Measurements from ENCODE around the gene MORN1.
A peak's percentile ranks its signal among the peaks of the same experiment; 100 is the strongest.

MORN1 gene

GRCh38 chr1:2384941-2385481 is 6.3 kb downstream of the MORN1 start:
- DNase-seq, result no peak

GRCh38 chr1:2384130-2384860 is 7.1 kb downstream of the MORN1 start:
- DNase-seq, result no peak

GRCh38 chr1:2383576-2383975 is 7.8 kb downstream of the MORN1 start:
- DNase-seq, result no peak

GRCh38 chr1:2382621-2383361 is 8.6 kb downstream of the MORN1 start:
- DNase-seq, result no peak

- peak; percentile 66 for DNase-seq
These were observed 9.4 kb downstream of the MORN1 start for GRCh38 chr1:2381741-2382620.

GRCh38 chr1:2380816-2381591 is 10.3 kb downstream of the MORN1 start:
- no peak for DNase-seq

GRCh38 chr1:2379733-2380404 is 11.5 kb downstream of the MORN1 start:
- no peak for DNase-seq

- DNase-seq, result no peak
These were observed 12.2 kb downstream of the MORN1 start for GRCh38 chr1:2378956-2379732.

GRCh38 chr1:2378441-2378851 is 12.9 kb downstream of the MORN1 start:
- no peak for DNase-seq

GRCh38 chr1:2377751-2378440 is 13.5 kb downstream of the MORN1 start:
- DNase-seq, result no peak

GRCh38 chr1:2376931-2377672 is 14.3 kb downstream of the MORN1 start:
- no peak for DNase-seq

- DNase-seq, result no peak
These were observed 15.1 kb downstream of the MORN1 start for GRCh38 chr1:2376261-2376741.

GRCh38 chr1:2375923-2376260 is 15.5 kb downstream of the MORN1 start:
- no peak for DNase-seq

- no peak for DNase-seq
These were observed 16.0 kb downstream of the MORN1 start for GRCh38 chr1:2375246-2375922.

- DNase-seq, result no peak
These were observed 16.9 kb downstream of the MORN1 start for GRCh38 chr1:2374252-2375155.

GRCh38 chr1:2373551-2374251 is 17.7 kb downstream of the MORN1 start:
- no peak for DNase-seq

Measured in inflammatory macrophage treated with lipopolysaccharide for 4 hours (primary cell).